Effector memory CD8-positive, alpha-beta T cell (primary cell): Measurements from ENCODE around the gene LIN37.

ENCODE experiments used
- ATAC-seq: fragments of 150-1000 bp; cut with Tn5 transposase; replicated peaks from 2 replicates; pipeline ENCODE4 v1.10.0; 2021; ENCODE audit warnings: mild to moderate bottlenecking, moderate library complexity
- DNase-seq, 3 experiments: peaks; one replicate each; pipeline ENCODE4 v3.0.0; 2021
- H3K27ac Mint-ChIP-seq, 2 donors: one replicate each; pipeline ENCODE4 v1.8.0; 2022; ENCODE audit warnings: mild to moderate bottlenecking in 2 of 2, mixed read lengths in 2 of 2, moderate library complexity in 2 of 2
- H3K27me3 Mint-ChIP-seq, 2 donors: one replicate each; pipeline ENCODE4 v1.8.0; 2022; ENCODE audit warnings: mixed read lengths in 2 of 2
- H3K36me3 Mint-ChIP-seq: one replicate; pipeline ENCODE4 v1.8.0; 2022; ENCODE audit warnings: mild to moderate bottlenecking, moderate library complexity, mixed read lengths; ENCODE audit not compliant: insufficient read depth
- H3K4me1 Mint-ChIP-seq, 2 donors: one replicate each; pipeline ENCODE4 v1.8.0; 2022; ENCODE audit warnings: low read depth in 2 of 2, mixed read lengths in 2 of 2
- H3K4me3 Mint-ChIP-seq, 2 donors: one replicate each; pipeline ENCODE4 v1.8.0; 2022; ENCODE audit warnings: mild to moderate bottlenecking in 2 of 2, mixed read lengths in 2 of 2, moderate library complexity in 2 of 2
- H3K9me3 Mint-ChIP-seq, 2 donors: one replicate each; pipeline ENCODE4 v1.8.0; 2022; ENCODE audit warnings: mixed read lengths in 2 of 2

The LIN37 gene

DNA sequence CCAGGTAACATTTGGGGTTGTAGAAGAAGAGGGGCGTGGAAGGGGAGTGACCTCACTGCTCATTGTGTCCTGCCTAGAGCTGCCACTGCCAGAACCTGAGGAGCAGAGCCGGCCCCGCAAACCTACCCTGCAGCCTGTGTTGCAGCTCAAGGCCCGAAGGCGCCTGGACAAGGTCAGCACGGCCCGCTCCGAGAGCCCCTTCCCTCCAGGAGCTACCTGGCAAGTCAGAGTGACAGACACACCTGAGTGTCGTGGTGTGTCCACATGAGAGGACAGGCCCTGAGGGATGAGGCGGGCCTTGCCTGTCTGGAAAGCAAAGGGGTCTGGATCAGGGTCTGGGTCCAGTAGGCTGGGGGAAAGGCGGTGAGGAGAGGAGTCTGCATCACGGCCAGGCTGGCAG lies 23.8 kb upstream of the LIN37 start:
- no peak for ATAC-seq
- H3K4me3 Mint-ChIP-seq = no peak overlapping the region
- peaks cover 80% of the 10 kb centered on the region for H3K36me3 Mint-ChIP-seq
- H3K27me3 Mint-ChIP-seq = no peaks in the 10 kb centered on the region
- no peaks in the 10 kb centered on the region for H3K9me3 Mint-ChIP-seq
- H3K27ac Mint-ChIP-seq = peak overlapping the region in 1 of 2 donors; percentile 68
- peaks cover 5 to 10% of the 10 kb centered on the region in 2 donors for H3K4me1 Mint-ChIP-seq
- no peak for DNase-seq

DNA sequence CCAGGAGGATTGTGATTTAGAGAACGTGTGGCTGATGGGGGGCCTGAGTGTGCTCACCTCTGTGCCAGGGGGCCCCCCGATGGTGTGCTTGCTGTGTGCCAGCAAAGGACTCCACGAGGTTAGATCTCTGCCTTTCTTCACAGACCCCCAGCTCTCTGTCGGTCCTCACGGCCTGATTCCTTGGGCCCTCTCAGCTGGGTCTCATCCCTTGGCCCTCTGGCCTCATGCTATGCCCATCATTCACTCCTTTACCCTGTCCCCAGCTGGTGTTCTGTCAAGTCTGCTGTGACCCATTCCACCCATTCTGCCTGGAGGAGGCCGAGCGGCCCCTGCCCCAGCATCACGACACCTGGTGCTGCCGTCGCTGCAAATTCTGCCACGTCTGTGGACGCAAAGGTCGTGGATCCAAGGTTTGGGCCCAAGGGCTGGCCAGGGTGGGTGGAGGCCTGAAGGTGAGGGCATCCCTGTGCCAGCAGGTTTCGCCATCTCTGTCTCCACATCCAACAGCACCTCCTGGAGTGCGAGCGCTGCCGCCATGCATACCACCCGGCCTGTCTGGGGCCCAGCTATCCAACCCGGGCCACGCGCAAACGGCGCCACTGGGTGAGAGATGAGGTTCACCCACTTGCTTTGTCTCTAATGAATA lies 23.0 kb upstream of the LIN37 start:
- Mint-ChIP-seq H3K9me3 (no peaks in the 10 kb centered on the region), H3K36me3 (peaks cover 84% of the 10 kb centered on the region), H3K27ac (no peak overlapping the region), H3K4me3 (no peak overlapping the region), H3K4me1 (peaks cover 2 to 14% of the 10 kb centered on the region in 2 donors), H3K27me3 (no peaks in the 10 kb centered on the region)
- ATAC-seq (no peak), DNase-seq (no peak)

DNA sequence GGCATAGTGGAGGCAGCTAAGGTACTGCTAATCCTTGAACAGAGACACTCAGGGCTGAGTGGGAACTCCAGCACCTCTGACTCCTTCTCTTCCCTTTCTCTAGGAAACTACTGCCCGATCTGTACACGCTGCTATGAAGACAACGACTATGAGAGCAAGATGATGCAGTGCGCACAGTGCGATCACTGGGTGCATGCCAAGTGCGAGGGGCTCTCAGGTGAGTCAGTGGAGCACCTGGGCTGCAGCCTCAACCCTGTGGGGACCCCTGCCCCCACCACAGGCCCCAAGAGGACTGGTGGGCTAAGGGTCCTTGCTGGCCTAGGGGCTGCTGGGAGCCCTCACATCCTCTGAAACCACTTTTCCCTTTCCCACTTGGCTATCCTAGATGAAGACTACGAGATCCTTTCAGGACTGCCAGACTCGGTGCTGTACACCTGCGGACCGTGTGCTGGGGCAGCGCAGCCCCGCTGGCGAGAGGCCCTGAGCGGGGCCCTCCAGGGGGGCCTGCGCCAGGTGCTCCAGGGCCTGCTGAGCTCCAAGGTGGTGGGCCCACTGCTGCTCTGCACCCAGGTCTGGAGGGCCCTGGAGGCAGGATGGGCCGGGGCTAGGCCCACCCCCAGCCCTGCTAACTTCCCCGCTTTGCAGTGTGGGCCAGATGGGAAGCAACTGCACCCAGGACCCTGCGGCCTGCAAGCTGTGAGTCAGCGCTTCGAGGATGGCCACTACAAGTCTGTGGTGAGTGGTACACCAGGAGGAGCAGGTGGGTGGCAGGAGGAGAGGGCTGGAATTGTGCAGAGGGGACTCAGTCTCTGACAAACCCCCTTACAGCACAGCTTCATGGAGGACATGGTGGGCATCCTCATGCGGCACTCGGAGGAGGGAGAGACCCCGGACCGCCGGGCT lies 21.1 kb upstream of the LIN37 start:
- peaks cover 5 to 10% of the 10 kb centered on the region in 2 donors for H3K4me1 Mint-ChIP-seq
- no peak overlapping the region for H3K4me3 Mint-ChIP-seq
- H3K9me3 Mint-ChIP-seq = no peaks in the 10 kb centered on the region
- peak overlapping the region in 1 of 2 donors; percentile 80 for H3K27ac Mint-ChIP-seq
- ATAC-seq (no peak), DNase-seq (no peak)
- H3K36me3 Mint-ChIP-seq = peaks cover 82% of the 10 kb centered on the region
- H3K27me3 Mint-ChIP-seq = no peaks in the 10 kb centered on the region

DNA sequence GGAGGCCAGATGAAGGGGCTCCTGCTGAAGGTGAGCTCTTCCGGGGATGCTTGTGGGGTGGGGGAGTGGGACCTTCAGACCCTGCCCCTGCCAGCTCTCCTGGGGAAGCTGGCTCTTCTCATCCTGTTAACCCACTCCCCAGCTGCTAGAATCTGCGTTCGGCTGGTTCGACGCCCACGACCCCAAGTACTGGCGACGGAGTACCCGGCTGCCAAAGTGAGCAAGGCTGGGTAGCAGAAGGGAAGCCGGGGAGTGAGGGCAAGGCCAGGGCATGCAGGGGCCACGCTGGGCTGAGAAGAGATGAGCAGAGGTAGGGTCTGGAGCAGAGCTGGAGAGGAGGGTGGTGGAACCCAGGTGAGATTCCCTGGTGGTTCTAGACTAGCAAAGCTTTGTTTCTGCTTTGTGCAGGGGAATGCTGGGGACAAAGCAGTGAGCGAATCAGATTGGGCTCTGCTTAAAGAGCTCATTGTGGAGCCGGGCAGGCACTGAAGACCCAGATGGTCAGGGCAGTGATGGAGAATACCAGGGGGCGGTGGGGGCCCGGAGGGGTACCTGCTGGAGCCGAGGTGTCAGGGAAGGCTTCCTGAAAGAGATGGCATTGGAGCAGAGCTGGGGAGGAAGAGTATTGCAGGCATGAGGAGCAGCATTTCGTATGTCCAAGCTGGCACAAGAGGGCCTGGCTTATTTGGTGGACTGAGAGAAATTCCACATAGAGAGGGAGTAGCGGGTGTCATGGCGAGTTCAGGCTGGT lies 20.2 kb upstream of the LIN37 start:
- no peaks in the 10 kb centered on the region for H3K27me3 Mint-ChIP-seq
- H3K27ac Mint-ChIP-seq = peak overlapping the region in 1 of 2 donors; percentile 80
- ATAC-seq (no peak), DNase-seq (no peak)
- H3K9me3 Mint-ChIP-seq = no peaks in the 10 kb centered on the region
- no peak overlapping the region for H3K4me3 Mint-ChIP-seq
- peaks cover 80% of the 10 kb centered on the region for H3K36me3 Mint-ChIP-seq
- peaks cover 5 to 10% of the 10 kb centered on the region in 2 donors for H3K4me1 Mint-ChIP-seq

DNA sequence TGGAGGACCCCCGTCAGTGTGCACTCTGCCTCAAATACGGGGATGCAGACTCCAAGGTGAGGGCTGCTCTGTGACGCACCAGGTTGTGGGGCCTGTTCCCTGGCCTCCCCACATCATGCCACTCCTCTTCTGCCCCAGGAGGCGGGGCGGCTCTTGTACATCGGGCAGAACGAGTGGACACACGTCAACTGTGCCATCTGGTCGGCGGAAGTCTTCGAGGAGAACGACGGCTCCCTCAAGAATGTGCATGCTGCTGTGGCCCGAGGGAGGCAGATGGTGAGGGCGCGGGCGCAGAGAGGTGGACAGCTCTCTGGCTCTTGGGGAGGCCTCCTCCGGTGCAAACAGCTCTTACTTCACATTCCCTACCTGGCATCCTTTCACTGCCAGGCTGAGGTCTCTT lies 19.4 kb upstream of the LIN37 start:
- H3K4me3 Mint-ChIP-seq = no peak overlapping the region
- no peak overlapping the region for H3K27ac Mint-ChIP-seq
- peaks cover 8 to 13% of the 10 kb centered on the region in 2 donors for H3K4me1 Mint-ChIP-seq
- ATAC-seq = no peak
- peaks cover 79% of the 10 kb centered on the region for H3K36me3 Mint-ChIP-seq
- DNase-seq = no peak
- H3K9me3 Mint-ChIP-seq = no peaks in the 10 kb centered on the region
- H3K27me3 Mint-ChIP-seq = no peaks in the 10 kb centered on the region

DNA sequence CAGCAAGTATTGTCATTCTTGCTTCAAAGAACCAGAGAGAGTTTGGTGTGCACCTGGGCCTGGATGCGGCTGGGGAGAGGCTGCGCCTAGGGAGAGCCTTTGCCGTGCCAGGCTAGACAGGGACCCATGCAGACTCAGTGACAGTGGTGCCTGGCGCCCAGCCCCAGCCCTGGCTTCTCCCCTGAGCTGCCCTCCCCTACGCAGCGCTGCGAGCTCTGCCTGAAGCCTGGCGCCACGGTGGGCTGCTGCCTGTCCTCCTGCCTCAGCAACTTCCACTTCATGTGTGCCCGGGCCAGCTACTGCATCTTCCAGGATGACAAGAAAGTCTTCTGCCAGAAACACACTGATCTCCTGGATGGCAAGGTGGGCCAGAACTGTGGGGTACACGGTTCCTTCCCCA lies 18.6 kb upstream of the LIN37 start:
- H3K36me3 Mint-ChIP-seq = peaks cover 78% of the 10 kb centered on the region
- H3K27me3 Mint-ChIP-seq = no peaks in the 10 kb centered on the region
- DNase-seq = no peak
- H3K4me1 Mint-ChIP-seq = peaks cover 13 to 16% of the 10 kb centered on the region in 2 donors
- no peaks in the 10 kb centered on the region for H3K9me3 Mint-ChIP-seq
- ATAC-seq = no peak
- no peak overlapping the region for H3K4me3 Mint-ChIP-seq
- H3K27ac Mint-ChIP-seq = no peak overlapping the region

DNA sequence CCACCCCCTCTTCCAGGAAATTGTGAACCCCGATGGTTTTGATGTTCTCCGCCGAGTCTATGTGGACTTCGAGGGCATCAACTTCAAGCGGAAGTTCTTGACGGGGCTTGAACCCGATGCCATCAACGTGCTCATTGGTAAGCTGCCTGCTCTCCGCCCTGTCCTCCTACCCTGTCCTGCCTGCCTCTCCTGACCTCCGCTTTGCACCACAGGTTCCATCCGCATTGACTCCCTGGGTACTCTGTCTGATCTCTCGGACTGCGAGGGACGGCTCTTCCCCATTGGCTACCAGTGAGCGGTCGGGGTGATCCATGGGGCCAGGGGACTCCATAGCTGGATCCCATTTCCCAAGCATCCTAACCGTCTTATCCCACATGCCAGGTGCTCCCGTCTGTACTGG lies 18.1 kb upstream of the LIN37 start:
- ATAC-seq (no peak), DNase-seq (no peak)
- H3K9me3 Mint-ChIP-seq = no peaks in the 10 kb centered on the region
- H3K4me3 Mint-ChIP-seq = no peak overlapping the region
- peaks cover 78% of the 10 kb centered on the region for H3K36me3 Mint-ChIP-seq
- no peaks in the 10 kb centered on the region for H3K27me3 Mint-ChIP-seq
- peaks cover 13 to 16% of the 10 kb centered on the region in 2 donors for H3K4me1 Mint-ChIP-seq
- H3K27ac Mint-ChIP-seq = peak overlapping the region in 1 of 2 donors; percentile 23

DNA sequence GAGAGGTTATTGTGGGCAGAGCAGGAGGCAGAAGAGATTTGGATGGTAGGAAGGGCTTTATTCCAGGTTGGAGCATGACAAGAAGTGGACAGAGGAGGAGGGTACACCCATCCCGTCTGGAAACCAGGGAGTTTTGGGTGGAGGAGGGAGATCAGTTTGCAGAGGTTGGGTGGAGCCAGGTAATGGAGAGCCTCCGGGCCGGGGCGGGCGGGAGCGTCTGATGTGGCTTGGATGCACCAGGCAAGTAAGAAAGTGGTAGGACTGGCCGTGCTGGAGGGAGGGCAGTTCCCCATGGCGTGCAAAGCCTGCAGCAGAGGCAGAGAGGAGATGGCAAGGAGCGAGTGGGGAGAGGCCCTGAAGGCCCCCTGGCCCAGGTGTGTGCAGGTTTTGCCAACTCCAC lies 17.0 kb upstream of the LIN37 start:
- Mint-ChIP-seq H3K9me3 (no peaks in the 10 kb centered on the region), H3K27ac (peak overlapping the region; percentile 23 to 26), H3K36me3 (peaks cover 77% of the 10 kb centered on the region), H3K27me3 (no peaks in the 10 kb centered on the region), H3K4me1 (peaks cover 15 to 16% of the 10 kb centered on the region in 2 donors), H3K4me3 (no peak overlapping the region)
- ATAC-seq (no peak), DNase-seq (no peak)

DNA sequence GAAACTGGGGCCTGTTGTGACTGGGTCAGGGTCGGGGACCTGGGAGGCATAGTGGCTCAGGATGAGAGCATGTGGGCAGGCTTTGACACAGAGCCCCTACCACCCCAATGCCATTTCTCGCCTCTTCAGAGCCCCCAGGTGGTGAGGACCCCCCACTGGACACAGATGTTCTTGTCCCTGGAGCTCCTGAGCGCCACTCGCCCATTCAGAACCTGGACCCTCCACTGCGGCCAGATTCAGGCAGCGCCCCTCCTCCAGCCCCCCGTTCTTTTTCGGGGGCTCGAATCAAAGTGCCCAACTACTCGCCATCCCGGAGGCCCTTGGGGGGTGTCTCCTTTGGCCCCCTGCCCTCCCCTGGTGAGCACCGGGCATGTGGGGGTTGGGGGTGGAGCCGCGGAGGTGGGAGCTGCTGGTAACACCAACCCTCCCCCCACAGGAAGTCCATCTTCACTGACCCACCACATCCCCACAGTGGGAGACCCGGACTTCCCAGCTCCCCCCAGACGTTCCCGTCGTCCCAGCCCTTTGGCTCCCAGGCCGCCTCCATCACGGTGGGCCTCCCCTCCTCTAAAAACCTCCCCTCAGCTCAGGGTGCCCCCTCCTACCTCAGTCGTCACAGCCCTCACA lies 16.5 kb upstream of the LIN37 start:
- no peaks in the 10 kb centered on the region for H3K9me3 Mint-ChIP-seq
- peaks cover 16% of the 10 kb centered on the region in 2 donors for H3K4me1 Mint-ChIP-seq
- H3K27ac Mint-ChIP-seq = peak overlapping the region in 1 of 2 donors; percentile 23
- DNase-seq (no peak), ATAC-seq (no peak)
- no peak overlapping the region for H3K4me3 Mint-ChIP-seq
- H3K36me3 Mint-ChIP-seq = peaks cover 74% of the 10 kb centered on the region
- no peaks in the 10 kb centered on the region for H3K27me3 Mint-ChIP-seq

DNA sequence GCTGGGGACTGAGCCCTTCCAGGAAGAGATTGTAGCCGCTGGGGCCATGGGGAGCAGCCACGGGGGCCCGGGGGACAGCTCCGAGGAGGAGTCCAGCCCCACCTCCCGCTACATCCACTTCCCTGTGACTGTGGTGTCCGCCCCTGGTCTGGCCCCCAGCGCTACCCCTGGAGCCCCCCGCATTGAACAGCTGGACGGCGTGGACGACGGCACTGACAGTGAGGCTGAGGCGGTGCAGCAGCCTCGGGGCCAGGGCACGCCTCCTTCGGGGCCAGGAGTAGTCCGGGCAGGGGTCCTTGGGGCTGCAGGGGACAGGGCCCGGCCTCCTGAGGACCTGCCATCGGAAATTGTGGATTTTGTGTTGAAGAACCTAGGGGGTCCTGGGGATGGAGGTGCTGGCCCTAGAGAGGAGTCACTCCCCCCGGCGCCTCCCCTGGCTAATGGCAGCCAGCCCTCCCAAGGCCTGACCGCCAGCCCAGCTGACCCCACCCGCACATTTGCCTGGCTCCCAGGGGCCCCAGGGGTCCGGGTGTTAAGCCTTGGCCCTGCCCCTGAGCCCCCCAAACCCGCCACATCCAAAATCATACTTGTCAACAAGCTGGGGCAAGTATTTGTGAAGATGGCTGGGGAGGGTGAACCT lies 15.7 kb upstream of the LIN37 start:
- no peak overlapping the region for H3K27ac Mint-ChIP-seq
- no peaks in the 10 kb centered on the region for H3K27me3 Mint-ChIP-seq

DNA sequence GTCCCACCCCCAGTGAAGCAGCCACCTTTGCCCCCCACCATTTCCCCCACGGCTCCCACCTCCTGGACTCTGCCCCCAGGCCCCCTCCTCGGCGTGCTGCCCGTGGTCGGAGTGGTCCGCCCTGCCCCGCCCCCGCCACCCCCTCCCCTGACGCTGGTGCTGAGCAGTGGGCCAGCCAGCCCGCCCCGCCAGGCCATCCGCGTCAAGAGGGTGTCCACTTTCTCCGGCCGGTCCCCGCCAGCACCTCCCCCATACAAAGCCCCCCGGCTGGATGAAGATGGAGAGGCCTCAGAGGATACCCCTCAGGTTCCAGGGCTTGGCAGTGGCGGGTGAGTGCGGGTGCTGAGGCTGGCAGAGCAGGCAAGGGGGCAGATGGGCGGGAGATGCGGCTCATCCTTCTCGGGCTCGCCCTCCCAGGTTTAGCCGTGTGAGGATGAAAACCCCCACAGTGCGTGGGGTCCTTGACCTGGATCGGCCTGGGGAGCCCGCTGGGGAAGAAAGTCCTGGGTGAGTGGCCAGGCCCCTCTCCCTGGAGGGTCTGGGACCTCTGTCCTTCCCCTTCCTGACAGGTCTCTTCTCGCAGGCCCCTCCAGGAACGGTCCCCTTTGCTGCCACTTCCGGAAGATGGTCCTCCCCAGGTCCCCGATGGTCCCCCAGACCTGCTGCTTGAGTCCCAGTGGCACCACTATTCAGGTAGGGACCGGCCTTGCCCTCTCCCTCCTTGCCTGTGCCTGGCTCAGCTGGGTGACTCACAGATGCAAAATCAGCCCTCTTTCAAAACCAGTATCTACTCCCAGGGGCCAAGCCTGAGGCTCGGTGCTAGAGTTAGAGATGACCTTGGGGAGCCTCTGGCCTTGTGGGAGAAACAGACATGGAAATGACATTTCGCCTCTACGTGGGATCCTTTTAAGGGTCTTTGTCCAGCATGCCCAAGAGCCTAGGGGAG lies 14.9 kb upstream of the LIN37 start:
- Mint-ChIP-seq H3K27me3 (no peaks in the 10 kb centered on the region), H3K4me3 (no peak overlapping the region), H3K4me1 (peaks cover 16 to 18% of the 10 kb centered on the region in 2 donors), H3K9me3 (no peaks in the 10 kb centered on the region), H3K27ac (peak overlapping the region; percentile 45 to 73), H3K36me3 (peaks cover 72% of the 10 kb centered on the region)
- ATAC-seq (no peak), DNase-seq (no peak)

More for the DNA sequence above, 15.7 kb upstream of the LIN37 start:
- ATAC-seq = no peak
- Mint-ChIP-seq H3K4me3 (no peak overlapping the region), H3K4me1 (peaks cover 16 to 18% of the 10 kb centered on the region in 2 donors), H3K9me3 (no peaks in the 10 kb centered on the region), H3K36me3 (peaks cover 73% of the 10 kb centered on the region)
- no peak for DNase-seq

DNA sequence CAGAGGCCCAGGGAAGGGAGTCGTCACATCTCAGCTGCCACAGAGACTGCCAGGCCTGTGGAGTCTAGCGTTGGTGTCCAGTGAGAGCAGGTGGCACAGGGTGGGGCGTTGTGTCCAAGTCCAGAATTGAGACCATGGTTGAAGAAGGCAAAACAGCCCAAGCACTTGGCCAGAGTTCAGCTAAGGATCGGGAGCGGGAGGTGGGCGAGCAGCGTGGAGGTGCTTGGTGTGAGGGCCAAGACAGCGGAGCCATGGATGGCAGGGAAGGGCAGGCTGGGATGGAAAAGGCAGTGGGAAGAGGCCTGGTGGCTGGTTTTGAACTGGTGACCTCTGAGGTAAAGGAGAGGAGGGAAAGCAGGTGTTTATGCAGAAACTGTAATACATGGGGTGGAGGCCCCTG lies 14.1 kb upstream of the LIN37 start:
- Mint-ChIP-seq H3K27me3 (no peaks in the 10 kb centered on the region), H3K36me3 (peaks cover 74% of the 10 kb centered on the region), H3K9me3 (no peaks in the 10 kb centered on the region), H3K27ac (peak overlapping the region in 1 of 2 donors; percentile 45), H3K4me1 (peaks cover 16 to 18% of the 10 kb centered on the region in 2 donors), H3K4me3 (no peak overlapping the region)
- ATAC-seq = no peak
- no peak for DNase-seq
